Measurements from ENCODE around the gene HLF.
"Not testable (repeated sequence)": the region's sequence is repeated elsewhere in the genome, so short reads cannot be mapped to it uniquely, and the experiment has no call there.

Gene HLF

GRCh38 chr17:55323518-55324295 is 58.9 kb downstream of the HLF start:
- no peak for DNase-seq (ENCODE audit: low spot score)
- Mint-ChIP-seq H3K27me3 (ENCODE audit: low read depth) (peaks cover 3% of the 10 kb centered on the region), H3K9me3 (peaks cover 4% of the 10 kb centered on the region), H3K4me1 (ENCODE audit: low read depth) (peaks cover 6% of the 10 kb centered on the region), H3K36me3 (ENCODE audit: low read depth) (no peaks in the 10 kb centered on the region), H3K27ac (no peak overlapping the region), H3K4me3 (no peak overlapping the region)

GRCh38 chr17:55324296-55324978 is 59.7 kb downstream of the HLF start:
- H3K27me3 Mint-ChIP-seq (ENCODE audit: low read depth), result peaks cover 6% of the 10 kb centered on the region
- no peak overlapping the region for H3K4me3 Mint-ChIP-seq
- no peak for DNase-seq (ENCODE audit: low spot score)
- peaks cover 6% of the 10 kb centered on the region for H3K4me1 Mint-ChIP-seq (ENCODE audit: low read depth)
- peaks cover 4% of the 10 kb centered on the region for H3K9me3 Mint-ChIP-seq
- H3K27ac Mint-ChIP-seq, result no peak overlapping the region
- H3K36me3 Mint-ChIP-seq (ENCODE audit: low read depth), result no peaks in the 10 kb centered on the region

- Mint-ChIP-seq H3K27me3 (ENCODE audit: low read depth) (peaks cover 8% of the 10 kb centered on the region), H3K4me1 (ENCODE audit: low read depth) (peaks cover 4% of the 10 kb centered on the region), H3K9me3 (peaks cover 4% of the 10 kb centered on the region), H3K36me3 (ENCODE audit: low read depth) (no peaks in the 10 kb centered on the region), H3K4me3 (no peak overlapping the region), H3K27ac (no peak overlapping the region)
- DNase-seq (ENCODE audit: low spot score), result no peak
Observed at GRCh38 chr17:55325406-55325805, 60.6 kb downstream of the HLF start.

GRCh38 chr17:55326030-55326429 is 61.3 kb downstream of the HLF start:
- Mint-ChIP-seq H3K9me3 (peaks cover 4% of the 10 kb centered on the region), H3K4me3 (no peak overlapping the region), H3K36me3 (ENCODE audit: low read depth) (no peaks in the 10 kb centered on the region), H3K27ac (no peak overlapping the region), H3K4me1 (ENCODE audit: low read depth) (peaks cover 4% of the 10 kb centered on the region), H3K27me3 (ENCODE audit: low read depth) (peaks cover 9% of the 10 kb centered on the region)
- no peak for DNase-seq (ENCODE audit: low spot score)

- Mint-ChIP-seq H3K4me3 (no peak overlapping the region), H3K27me3 (ENCODE audit: low read depth) (peaks cover 13% of the 10 kb centered on the region), H3K4me1 (ENCODE audit: low read depth) (peaks cover 6% of the 10 kb centered on the region), H3K36me3 (ENCODE audit: low read depth) (peaks cover 2% of the 10 kb centered on the region), H3K27ac (no peak overlapping the region), H3K9me3 (peaks cover 4% of the 10 kb centered on the region)
- DNase-seq (ENCODE audit: low spot score), result no peak
Observed at GRCh38 chr17:55327225-55328088, 62.7 kb downstream of the HLF start.

GRCh38 chr17:55328514-55328913 is 63.8 kb downstream of the HLF start:
- H3K36me3 Mint-ChIP-seq (ENCODE audit: low read depth); H3K27ac Mint-ChIP-seq; DNase-seq (ENCODE audit: low spot score); H3K9me3 Mint-ChIP-seq; H3K4me1 Mint-ChIP-seq (ENCODE audit: low read depth); H3K4me3 Mint-ChIP-seq: not testable (repeated sequence)
- H3K27me3 Mint-ChIP-seq (ENCODE audit: low read depth), result peaks cover 13% of the 10 kb centered on the region

- Mint-ChIP-seq H3K27ac (no peak overlapping the region), H3K27me3 (ENCODE audit: low read depth) (peaks cover 22% of the 10 kb centered on the region), H3K9me3 (peaks cover 4% of the 10 kb centered on the region), H3K36me3 (ENCODE audit: low read depth) (peaks cover 2% of the 10 kb centered on the region), H3K4me3 (no peak overlapping the region), H3K4me1 (ENCODE audit: low read depth) (peaks cover 8% of the 10 kb centered on the region)
- no peak for DNase-seq (ENCODE audit: low spot score)
Observed at GRCh38 chr17:55330344-55330933, 65.7 kb downstream of the HLF start.

GRCh38 chr17:55332296-55333041 is 67.7 kb downstream of the HLF start:
- Mint-ChIP-seq H3K36me3 (ENCODE audit: low read depth) (peaks cover 2% of the 10 kb centered on the region), H3K27ac (no peak overlapping the region), H3K9me3 (peaks cover 4% of the 10 kb centered on the region), H3K4me3 (no peak overlapping the region), H3K27me3 (ENCODE audit: low read depth) (peaks cover 28% of the 10 kb centered on the region), H3K4me1 (ENCODE audit: low read depth) (peaks cover 8% of the 10 kb centered on the region)
- no peak for DNase-seq (ENCODE audit: low spot score)

- Mint-ChIP-seq H3K27me3 (ENCODE audit: low read depth) (peaks cover 33% of the 10 kb centered on the region), H3K36me3 (ENCODE audit: low read depth) (peaks cover 8% of the 10 kb centered on the region), H3K4me3 (no peak overlapping the region), H3K27ac (no peak overlapping the region), H3K4me1 (ENCODE audit: low read depth) (peaks cover 8% of the 10 kb centered on the region), H3K9me3 (peaks cover 5% of the 10 kb centered on the region)
- no peak for DNase-seq (ENCODE audit: low spot score)
Observed at GRCh38 chr17:55334285-55334684, 69.5 kb downstream of the HLF start.

GRCh38 chr17:55334881-55335540 is 70.3 kb downstream of the HLF start:
- peaks cover 36% of the 10 kb centered on the region for H3K27me3 Mint-ChIP-seq (ENCODE audit: low read depth)
- H3K27ac Mint-ChIP-seq, result no peak overlapping the region

GRCh38 chr17:55335625-55336024 is 70.9 kb downstream of the HLF start:
- no peak for DNase-seq (ENCODE audit: low spot score)
- peaks cover 5% of the 10 kb centered on the region for H3K9me3 Mint-ChIP-seq
- H3K36me3 Mint-ChIP-seq (ENCODE audit: low read depth), result peaks cover 12% of the 10 kb centered on the region
- no peak overlapping the region for H3K27ac Mint-ChIP-seq
- peaks cover 18% of the 10 kb centered on the region for H3K4me1 Mint-ChIP-seq (ENCODE audit: low read depth)
- H3K27me3 Mint-ChIP-seq (ENCODE audit: low read depth), result peaks cover 36% of the 10 kb centered on the region
- H3K4me3 Mint-ChIP-seq, result no peak overlapping the region

More at GRCh38 chr17:55334881-55335540, 70.3 kb downstream of the HLF start:
- Mint-ChIP-seq H3K4me1 (ENCODE audit: low read depth) (peaks cover 13% of the 10 kb centered on the region), H3K4me3 (no peak overlapping the region), H3K36me3 (ENCODE audit: low read depth) (peaks cover 12% of the 10 kb centered on the region), H3K9me3 (peaks cover 5% of the 10 kb centered on the region)
- no peak for DNase-seq (ENCODE audit: low spot score)

GRCh38 chr17:55336426-55336825 is 71.7 kb downstream of the HLF start:
- no peak for DNase-seq (ENCODE audit: low spot score)
- H3K4me3 Mint-ChIP-seq, result no peak overlapping the region
- H3K9me3 Mint-ChIP-seq, result peaks cover 5% of the 10 kb centered on the region
- peaks cover 19% of the 10 kb centered on the region for H3K4me1 Mint-ChIP-seq (ENCODE audit: low read depth)
- no peak overlapping the region for H3K27ac Mint-ChIP-seq
- H3K27me3 Mint-ChIP-seq (ENCODE audit: low read depth), result peaks cover 35% of the 10 kb centered on the region
- peaks cover 12% of the 10 kb centered on the region for H3K36me3 Mint-ChIP-seq (ENCODE audit: low read depth)

- no peak overlapping the region for H3K27ac Mint-ChIP-seq
- peaks cover 11% of the 10 kb centered on the region for H3K36me3 Mint-ChIP-seq (ENCODE audit: low read depth)
- peaks cover 23% of the 10 kb centered on the region for H3K27me3 Mint-ChIP-seq (ENCODE audit: low read depth)
- peaks cover 5% of the 10 kb centered on the region for H3K9me3 Mint-ChIP-seq
- no peak for DNase-seq (ENCODE audit: low spot score)
- no peak overlapping the region for H3K4me3 Mint-ChIP-seq
- peaks cover 42% of the 10 kb centered on the region for H3K4me1 Mint-ChIP-seq (ENCODE audit: low read depth)
Observed at GRCh38 chr17:55340176-55340575, 75.4 kb downstream of the HLF start.

Data from T-helper 2 cell treated with Interferon-gamma antibody and Interleukin-4, amounts not matched to agents 5 μg/mL and 100 μg/mL, for 36 hours (primary cell).